Endothelial cell of umbilical vein (primary cell): Measurements from ENCODE around the gene CCDC7. TPM values are rescaled to one million over a fixed set of nuclear protein-coding genes. Genes with fewer than 3 reads are reported as not detected.
"Not testable (repeated sequence)": the region's sequence is repeated elsewhere in the genome, so short reads cannot be mapped to it uniquely, and the experiment has no call there.

Source experiments
- BruUV-seq: library from RNA; stranded (reverse); fragments of 400-500 nt; replicated peaks from 2 replicates; lab custom pipeline; 2021; lab: Mats Ljungman, UMichigan
- CTCF ChIA-PET: fragments of 300-600, 350-600 bp; sonication (Branson Sonifier 250); formaldehyde crosslinking; loops from one replicate; lab custom pipeline; 2021; ENCODE audit warnings: antibody characterized with exemption, inconsistent platforms; lab: Charles Lee
- POLR2A ChIA-PET: fragments of 300-600, 350-600 bp; sonication (Branson Sonifier 250); formaldehyde crosslinking; loops from one replicate; lab custom pipeline; 2021; ENCODE audit warnings: antibody characterized with exemption, inconsistent platforms; lab: Charles Lee
- DNase-seq: peaks from one replicate; pipeline ENCODE4 v3.0.0-alpha.2; 2011; ENCODE audit warnings: low read depth, low spot score
- FAIRE-seq: peaks from 2 replicates; lab custom pipeline; 2011; peaks lifted over from hg19 to GRCh38; lab: Jason Lieb, UNC
- H2AFZ ChIP-seq: 2 replicates; pipeline ENCODE4 v1.6.0; 2012; ENCODE audit warnings: low read depth, low read length, control low read depth, inconsistent platforms
- H3K27ac ChIP-seq: 2 replicates; pipeline ENCODE4 v1.5.1; 2011; ENCODE audit warnings: low read depth, mild to moderate bottlenecking, control low read depth, low read length, moderate library complexity; ENCODE audit not compliant: insufficient read depth
- H3K27me3 ChIP-seq, 2 experiments: 2 replicates each; pipeline versions ENCODE4 v1.6.0 to v1.6.1; 2011; ENCODE audit warnings: low read length in 2 of 2, mixed read lengths in 1 of 2; ENCODE audit not compliant: control insufficient read depth in 2 of 2, insufficient read depth in 2 of 2
- H3K36me3 ChIP-seq, 2 experiments: 2 replicates in 1 of 2; 3 replicates in 1 of 2; pipeline ENCODE4 v1.5.1; 2011; ENCODE audit warnings: low read length in 2 of 2, mild to moderate bottlenecking in 1 of 2, moderate library complexity in 1 of 2; ENCODE audit not compliant: control insufficient read depth in 2 of 2, insufficient read depth in 2 of 2; ENCODE audit errors: extremely low read depth in 1 of 2
- H3K4me1 ChIP-seq: 3 replicates; pipeline ENCODE4 v1.5.1; 2011; ENCODE audit warnings: mild to moderate bottlenecking, low read length; ENCODE audit not compliant: control insufficient read depth, insufficient read depth; ENCODE audit errors: extremely low read depth
- H3K4me2 ChIP-seq: 2 replicates; pipeline ENCODE4 v1.6.1; 2011; ENCODE audit warnings: low read length, control low read depth, mixed read lengths; ENCODE audit not compliant: insufficient read depth
- H3K4me3 ChIP-seq, 3 experiments: fragments of 200-600 bp in 1 of 3; sonication (generic), shearing (Covaris generic) in 1 of 3; replicated peaks in 1 of 3; 2 replicates each; pipeline ENCODE4 v1.5.1; 2011 to 2016; ENCODE audit warnings: control low read depth in 3 of 3, low read length in 3 of 3, mild to moderate bottlenecking in 2 of 3, inconsistent platforms in 1 of 3, low read depth in 1 of 3, moderate library complexity in 1 of 3; ENCODE audit not compliant: insufficient read depth in 1 of 3
- H3K79me2 ChIP-seq: 2 replicates; pipeline ENCODE4 v1.6.0; 2012; ENCODE audit warnings: low read length, inconsistent platforms; ENCODE audit not compliant: control insufficient read depth, insufficient read depth
- H3K9ac ChIP-seq: replicated peaks from 2 replicates; pipeline ENCODE3; 2011; ENCODE audit warnings: low read length, control low read depth; ENCODE audit not compliant: insufficient read depth; ENCODE audit errors: extremely low read depth
- H3K9me1 ChIP-seq: replicated peaks from 3 replicates; pipeline ENCODE4 v1.6.0; 2011; ENCODE audit warnings: mild to moderate bottlenecking, low read length; ENCODE audit not compliant: control insufficient read depth, insufficient read depth; ENCODE audit errors: extremely low read depth
- H3K9me3 ChIP-seq: replicated peaks from 2 replicates; pipeline ENCODE4 v1.5.1; 2012; ENCODE audit warnings: low read length, inconsistent platforms; ENCODE audit not compliant: control insufficient read depth, insufficient read depth
- H4K20me1 ChIP-seq: replicated peaks from 2 replicates; pipeline ENCODE3; 2011; ENCODE audit warnings: mild to moderate bottlenecking, low read length; ENCODE audit not compliant: control insufficient read depth, insufficient read depth; ENCODE audit errors: extremely low read depth
- EZH2 ChIP-seq: IDR thresholded peaks from 2 replicates; pipeline ENCODE4 v1.6.1; 2012; ENCODE audit warnings: borderline replicate concordance, low read depth, mild to moderate bottlenecking, moderate library complexity, low read length, inconsistent platforms; ENCODE audit not compliant: severe bottlenecking
- FOS ChIP-seq: IDR thresholded peaks from 2 replicates; pipeline ENCODE4 v1.6.1; 2011; ENCODE audit warnings: mild to moderate bottlenecking, low read length, moderate library complexity, borderline replicate concordance; ENCODE audit not compliant: insufficient read depth
- GATA2 ChIP-seq: IDR thresholded peaks from 2 replicates; pipeline ENCODE4 v1.7.0; 2011; ENCODE audit warnings: low read depth, mild to moderate bottlenecking, moderate library complexity, mixed read lengths, low read length; ENCODE audit not compliant: insufficient read length, insufficient read depth
- JUN ChIP-seq: IDR thresholded peaks from 2 replicates; pipeline ENCODE4 v1.6.1; 2011; ENCODE audit warnings: borderline replicate concordance, low read depth; ENCODE audit not compliant: insufficient read length, insufficient read depth
- MAX ChIP-seq: IDR thresholded peaks from 2 replicates; pipeline ENCODE4 v1.6.1; 2011; ENCODE audit not compliant: insufficient read depth, insufficient read length
- MYC ChIP-seq: IDR thresholded peaks from one replicate; pipeline ENCODE4 v1.6.1; 2011; ENCODE audit warnings: mild to moderate bottlenecking, low read depth, low read length
- POLR2A ChIP-seq: IDR thresholded peaks from 2 replicates; pipeline ENCODE4 v1.6.1; 2012; ENCODE audit warnings: low read depth, mild to moderate bottlenecking, control low read depth, low read length
- POLR2AphosphoS5 ChIP-seq: IDR thresholded peaks from 2 replicates; pipeline ENCODE4 v1.6.1; 2012; ENCODE audit warnings: low read depth, mild to moderate bottlenecking, control low read depth, low read length, moderate library complexity; ENCODE audit not compliant: insufficient read depth
- dilution Hi-C: fragments of 300-500 bp; cut with MboI; formaldehyde crosslinking; loops from one replicate; pipeline ENCODE4 v1.15.0; 2019; ENCODE audit warnings: low sequenced_read_pairs; ENCODE audit not compliant: extremely low pct_ligation_motif_present
- intact Hi-C: fragments of 100-400 bp; cut with micrococcal nuclease; formaldehyde crosslinking; loops from one replicate; pipeline ENCODE4 v1.10.0; 2022
- polyA plus RNA-seq, 4 experiments: library from polyadenylated mRNA; depleted of rRNA in 3 of 4; stranded (reverse) in 3 of 4; unstranded in 1 of 4; fragments of >200 nt; gene quantifications; 2 replicates each; pipeline versions ENCODE4 v1.2.1 to v1.2.3, GENCODE V29; 2011 to 2012; ENCODE audit warnings: missing spikeins in 1 of 4
- total RNA-seq: library from RNA; stranded (reverse); gene quantifications from 2 replicates; pipeline ENCODE4 v1.2.3, GENCODE V29; 2021
- TF ChIP-seq, protein P1 (sequence below), 2 donors: IDR thresholded peaks; 1 replicate in 1 of 2; 2 replicates in 1 of 2; pipeline ENCODE4 v1.5.1; 2011; ENCODE audit warnings: low read length in 2 of 2, mild to moderate bottlenecking in 2 of 2, moderate library complexity in 2 of 2, control low read depth in 1 of 2, inconsistent platforms in 1 of 2, low read depth in 1 of 2; ENCODE audit not compliant: insufficient read depth in 1 of 2; ENCODE audit errors: extremely low read depth in 1 of 2

CCDC7 gene
- total and polyA plus RNA-seq, 2 donors (not counting 3 experiments of a cell fraction or from before 2014, with no cell fraction given): 0.35 to 8.2 TPM

- no peaks in the 10 kb centered on the region for H3K36me3 ChIP-seq
- no peaks in the 10 kb centered on the region for H3K9me3 ChIP-seq
- no peak overlapping the region for H3K4me2 ChIP-seq
- no peaks in the 10 kb centered on the region for H4K20me1 ChIP-seq
- H2AFZ ChIP-seq: no peak overlapping the region
- dilution Hi-C loops: no loop called here
- H3K27me3 ChIP-seq: no peaks in the 10 kb centered on the region
- BruUV-seq: no TSS peak
- intact Hi-C loops: no loop called here
- H3K9ac ChIP-seq: no peak overlapping the region
- no peak overlapping the region for H3K27ac ChIP-seq
- no peaks in the 10 kb centered on the region for H3K4me1 ChIP-seq
- FAIRE-seq (no peak), DNase-seq (no peak)
- CTCF ChIA-PET: interaction anchor here (1.2 kb wide), 1 partner anchor 234 kb away, joined by 3 read pairs; no protein-coding TSS in a partner anchor
- no peaks in the 10 kb centered on the region for H3K9me1 ChIP-seq
- no peak overlapping the region for H3K4me3 ChIP-seq
- TF ChIP-seq POLR2A (no peak), FOS (no peak), JUN (no peak), POLR2AphosphoS5 (no peak), MYC (no peak), EZH2 (no peak), GATA2 (no peak), MAX (no peak)
- TF ChIP-seq, protein P1, sequence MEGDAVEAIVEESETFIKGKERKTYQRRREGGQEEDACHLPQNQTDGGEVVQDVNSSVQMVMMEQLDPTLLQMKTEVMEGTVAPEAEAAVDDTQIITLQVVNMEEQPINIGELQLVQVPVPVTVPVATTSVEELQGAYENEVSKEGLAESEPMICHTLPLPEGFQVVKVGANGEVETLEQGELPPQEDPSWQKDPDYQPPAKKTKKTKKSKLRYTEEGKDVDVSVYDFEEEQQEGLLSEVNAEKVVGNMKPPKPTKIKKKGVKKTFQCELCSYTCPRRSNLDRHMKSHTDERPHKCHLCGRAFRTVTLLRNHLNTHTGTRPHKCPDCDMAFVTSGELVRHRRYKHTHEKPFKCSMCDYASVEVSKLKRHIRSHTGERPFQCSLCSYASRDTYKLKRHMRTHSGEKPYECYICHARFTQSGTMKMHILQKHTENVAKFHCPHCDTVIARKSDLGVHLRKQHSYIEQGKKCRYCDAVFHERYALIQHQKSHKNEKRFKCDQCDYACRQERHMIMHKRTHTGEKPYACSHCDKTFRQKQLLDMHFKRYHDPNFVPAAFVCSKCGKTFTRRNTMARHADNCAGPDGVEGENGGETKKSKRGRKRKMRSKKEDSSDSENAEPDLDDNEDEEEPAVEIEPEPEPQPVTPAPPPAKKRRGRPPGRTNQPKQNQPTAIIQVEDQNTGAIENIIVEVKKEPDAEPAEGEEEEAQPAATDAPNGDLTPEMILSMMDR (IDR thresholded peaks at IDR 0.05; ENCODE audit: extremely low read depth in 1 of 2, insufficient read depth in 1 of 2, low read depth in 1 of 2, low read length in 2 of 2): no peak
- no peaks in the 10 kb centered on the region for H3K79me2 ChIP-seq
- POLR2A ChIA-PET: no interaction called here
Measured at GRCh38 chr10:32489901-32490300, 44.0 kb downstream of the CCDC7 start.

GRCh38 chr10:32494562-32494961, 48.6 kb downstream of the CCDC7 start:
- BruUV-seq, H2AFZ ChIP-seq, H4K20me1 ChIP-seq, dilution Hi-C loops, H3K79me2 ChIP-seq, CTCF ChIA-PET, H3K36me3 ChIP-seq, H3K9me1 ChIP-seq, H3K27me3 ChIP-seq, POLR2A ChIA-PET, H3K9ac ChIP-seq, H3K9me3 ChIP-seq, H3K4me3 ChIP-seq, intact Hi-C loops, DNase-seq, H3K4me1 ChIP-seq, H3K4me2 ChIP-seq, H3K27ac ChIP-seq, FAIRE-seq: not testable (repeated sequence)

DNA sequence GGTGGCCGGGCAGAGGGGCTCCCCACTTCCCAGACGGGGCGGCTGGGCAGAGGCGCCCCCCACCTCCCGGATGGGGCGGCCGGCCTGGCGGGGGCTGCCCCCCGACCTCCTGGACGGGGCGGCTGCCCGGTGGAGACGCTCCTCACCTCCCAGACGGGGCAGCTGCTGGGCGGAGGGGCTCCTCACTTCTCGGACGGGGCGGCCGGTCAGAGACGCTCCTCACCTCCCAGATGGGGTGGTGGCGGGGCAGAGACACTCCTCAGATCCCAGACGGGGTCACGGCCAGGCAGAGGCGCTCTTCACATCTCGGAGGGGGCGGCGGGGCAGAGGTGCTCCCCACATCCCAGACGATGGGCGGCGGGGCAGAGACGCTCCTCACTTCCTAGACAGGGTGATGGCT, 54.2 kb downstream of the CCDC7 start:
- POLR2A ChIA-PET, BruUV-seq, H2AFZ ChIP-seq, dilution Hi-C loops, H3K27ac ChIP-seq, H3K36me3 ChIP-seq, H3K4me3 ChIP-seq, H3K79me2 ChIP-seq, intact Hi-C loops, H3K27me3 ChIP-seq, DNase-seq, H3K9me1 ChIP-seq, FAIRE-seq, H3K9ac ChIP-seq, H3K4me2 ChIP-seq, H3K4me1 ChIP-seq, H4K20me1 ChIP-seq, CTCF ChIA-PET, H3K9me3 ChIP-seq: not testable (repeated sequence)
